ENCODE results near the gene MSANTD1. TPM values are rescaled to one million over a fixed set of nuclear protein-coding genes. Genes with fewer than 3 reads are reported as not detected.

The MSANTD1 gene
- total and polyA plus RNA-seq, 2 of the 8 experiments (the other 6 are each of a cell fraction or from before 2014, with no cell fraction given) = 0.23 to 0.45 TPM

Other genes with a start within 250 kb of the MSANTD1 start
- gene HTT-AS, start 174.6 kb upstream of the MSANTD1 start, total RNA-seq (2021; fragmentation: NEBNext Ultra II Directional; extraction: Animal tissue kit (Norgen Biotek cat#: 25700)) = not detected in 2 replicates
- gene HTT-AS, start 174.6 kb upstream of the MSANTD1 start, polyA plus RNA-seq (2011; rRNA removed) = not detected in 2 replicates
- gene HTT, start 174.5 kb upstream of the MSANTD1 start, total RNA-seq (2021; fragmentation: NEBNext Ultra II Directional; extraction: Animal tissue kit (Norgen Biotek cat#: 25700)) = 65.4 and 71.0 TPM in 2 replicates
- gene HTT, start 174.5 kb upstream of the MSANTD1 start, polyA plus RNA-seq (2011; rRNA removed) = 24.0 and 26.2 TPM in 2 replicates
- 16.3 and 16.4 TPM in 2 replicates for gene RGS12, start 43.9 kb downstream of the MSANTD1 start, total RNA-seq (2021; fragmentation: NEBNext Ultra II Directional; extraction: Animal tissue kit (Norgen Biotek cat#: 25700))
- gene RGS12, start 43.9 kb downstream of the MSANTD1 start, polyA plus RNA-seq (2011; rRNA removed) = 6.0 and 10.7 TPM in 2 replicates
- 0.15 TPM in 1 of 2 replicates, not detected in the other for gene HGFAC, start 192.8 kb downstream of the MSANTD1 start, total RNA-seq (2021; fragmentation: NEBNext Ultra II Directional; extraction: Animal tissue kit (Norgen Biotek cat#: 25700))
- 0.14 and 0.35 TPM in 2 replicates for gene HGFAC, start 192.8 kb downstream of the MSANTD1 start, polyA plus RNA-seq (2011; rRNA removed)
- gene DOK7, start 214.1 kb downstream of the MSANTD1 start, total RNA-seq (2021; fragmentation: NEBNext Ultra II Directional; extraction: Animal tissue kit (Norgen Biotek cat#: 25700)) = not detected in 2 replicates
- 0.32 and 0.36 TPM in 2 replicates for gene DOK7, start 214.1 kb downstream of the MSANTD1 start, polyA plus RNA-seq (2011; rRNA removed)

Data from H1 (cell line).